Aorta (tissue), 5 donors: ENCODE data around the gene HOXA9. TPM values are rescaled to one million over a fixed set of nuclear protein-coding genes. Genes with fewer than 3 reads are reported as not detected.

Source experiments
- ATAC-seq: fragments of 200-7000 bp; cut with Tn5 transposase; one replicate; pipeline ENCODE4 v1.9.1; 2022; ENCODE audit warnings: moderate library complexity; ENCODE audit not compliant: low FRiP score
- DNase-seq, 2 donors: peaks; one replicate each; pipeline ENCODE4 v3.0.0-alpha.2; 2020
- H3K27ac ChIP-seq, 2 donors: one replicate each; pipeline ENCODE4 v1.5.1; 2013; ENCODE audit warnings: low read length in 2 of 2, mild to moderate bottlenecking in 2 of 2, moderate library complexity in 2 of 2, control low read depth in 1 of 2, inconsistent platforms in 1 of 2, low read depth in 1 of 2
- H3K27me3 ChIP-seq, 2 donors: one replicate each; pipeline ENCODE4 v1.6.1; 2013; ENCODE audit warnings: control low read depth in 1 of 2, low read length in 1 of 2, mild to moderate bottlenecking in 1 of 2, moderate library complexity in 1 of 2; ENCODE audit not compliant: insufficient read depth in 2 of 2, control insufficient read depth in 1 of 2
- H3K36me3 ChIP-seq, 2 donors: one replicate each; pipeline ENCODE4 v1.6.1; 2013; ENCODE audit warnings: control low read depth in 1 of 2, low read length in 1 of 2, mild to moderate bottlenecking in 1 of 2; ENCODE audit not compliant: insufficient read depth in 2 of 2, control insufficient read depth in 1 of 2
- H3K4me1 ChIP-seq, 2 donors: one replicate each; pipeline ENCODE4 v1.6.1; 2013; ENCODE audit warnings: low read length in 2 of 2, control low read depth in 1 of 2, mild to moderate bottlenecking in 1 of 2, moderate library complexity in 1 of 2; ENCODE audit not compliant: insufficient read depth in 2 of 2, control insufficient read depth in 1 of 2
- H3K4me3 ChIP-seq, 2 donors: one replicate each; pipeline ENCODE4 v1.5.1; 2013; ENCODE audit warnings: low read length in 2 of 2, control low read depth in 1 of 2, mild to moderate bottlenecking in 1 of 2
- H3K9me3 ChIP-seq: one replicate; pipeline ENCODE4 v1.6.1; 2013; ENCODE audit warnings: mild to moderate bottlenecking, low read length; ENCODE audit not compliant: control insufficient read depth
- WGBS, 2 donors: extraction: QIAGEN DNeasy Blood & Tissue Kit; methylation state at CpG; one replicate each; pipeline ENCODE4 v1.1.7; 2013; 5-methylcytosine and 5-hydroxymethylcytosine counted together
- intact Hi-C, 2 donors: fragments of 100-400 bp; cut with DNase I; formaldehyde crosslinking; loops; one replicate each; pipeline versions ENCODE4 v1.14.2 to v1.15.0; 2022
- polyA plus RNA-seq, 2 donors: library from polyadenylated mRNA; stranded (reverse); fragments of 200-250 nt; gene quantifications; one replicate each; pipeline ENCODE4 v1.2.3, GENCODE V29; 2013
- total RNA-seq, 2 donors: library from RNA; stranded (reverse); fragmentation: NEBNext Ultra II Directional; extraction: Animal tissue kit (Norgen Biotek cat#: 25700); gene quantifications; one replicate each; pipeline ENCODE4 v1.2.1, GENCODE V29; 2021
- donor health status: healthy with polysubstance abuse.
- donor health status: Bipolar disorder and iron deficiency.
- donor health status: DM: no; HTN: no; CAD: no.
- donor health status: DM: no; HTN: no; CAD: no.
- donor health status: DM: yes; HTN: yes; CAD: no.

The HOXA9 gene
- total and polyA plus RNA-seq, 4 donors = 1.5 to 5.8 (median 2.4) TPM

DNA sequence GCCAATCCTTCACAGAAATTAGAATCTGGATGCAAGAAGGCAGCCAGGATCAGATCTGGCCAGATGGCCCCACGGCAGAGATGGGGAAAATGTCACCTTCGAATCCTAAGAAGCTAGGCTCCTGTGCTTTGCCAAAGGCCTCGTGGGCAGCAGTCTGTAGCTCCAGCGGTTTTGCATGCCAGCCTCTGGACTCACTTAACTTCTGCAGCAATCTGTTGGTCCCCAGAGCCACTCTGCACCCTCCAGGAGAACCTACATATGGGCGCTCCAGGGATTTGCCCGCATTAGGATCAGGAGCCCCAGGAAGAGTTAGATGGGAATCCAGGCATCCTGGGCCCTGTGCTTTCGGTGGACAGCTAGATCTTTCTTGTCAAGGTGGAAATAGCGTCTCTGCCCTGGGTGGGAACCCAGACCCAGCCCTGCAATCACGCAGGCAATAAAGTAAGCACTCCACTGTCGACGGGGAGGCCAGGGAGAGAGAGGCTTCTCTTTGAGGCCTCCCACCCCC, 44.6 kb upstream of the HOXA9 start:
- no peak for ATAC-seq
- intact Hi-C loops = loop anchor here (5.0 to 10.0 kb wide), 2 partner anchors 365 to 367 kb away; no protein-coding TSS in a partner anchor

DNA sequence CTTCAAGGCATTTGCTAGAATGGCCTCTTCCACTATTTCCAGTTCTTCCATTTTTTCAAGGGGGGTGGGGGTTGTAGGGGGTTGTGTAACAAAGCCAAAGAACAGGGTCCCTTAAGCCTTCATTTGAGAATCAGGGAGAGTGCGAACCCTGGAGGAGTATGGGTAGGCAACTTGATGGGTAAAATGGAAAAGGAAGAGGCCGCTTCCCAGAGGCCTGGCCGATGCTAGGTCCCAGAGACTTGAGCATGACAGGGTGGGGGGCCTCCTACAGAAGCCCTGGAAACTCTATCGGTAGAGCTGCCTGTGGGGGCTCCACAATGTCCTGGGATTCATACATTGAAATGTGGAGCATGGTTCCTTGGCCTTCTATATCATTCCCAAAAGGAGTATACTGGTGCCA, 43.7 kb upstream of the HOXA9 start:
- H3K36me3 ChIP-seq = no peaks in the 10 kb centered on the region
- DNase-seq (no peak), ATAC-seq (no peak)
- H3K27ac ChIP-seq = no peak overlapping the region
- intact Hi-C loops = no loop called here
- no peaks in the 10 kb centered on the region for H3K9me3 ChIP-seq
- H3K4me3 ChIP-seq = no peak overlapping the region
- no peaks in the 10 kb centered on the region for H3K4me1 ChIP-seq
- no peaks in the 10 kb centered on the region for H3K27me3 ChIP-seq
- WGBS, 2 donors = 97 to 98% methylated on average over 4 of the region's 4 CpGs

More for the DNA sequence above, 44.6 kb upstream of the HOXA9 start:
- Histone ChIP-seq H3K4me1 (no peaks in the 10 kb centered on the region), H3K27ac (no peak overlapping the region), H3K4me3 (no peak overlapping the region), H3K27me3 (no peaks in the 10 kb centered on the region), H3K36me3 (no peaks in the 10 kb centered on the region), H3K9me3 (no peaks in the 10 kb centered on the region)
- no peak for DNase-seq
- 73 to 74% methylated on average over 11 of the region's 11 CpGs for WGBS, 2 donors

DNA sequence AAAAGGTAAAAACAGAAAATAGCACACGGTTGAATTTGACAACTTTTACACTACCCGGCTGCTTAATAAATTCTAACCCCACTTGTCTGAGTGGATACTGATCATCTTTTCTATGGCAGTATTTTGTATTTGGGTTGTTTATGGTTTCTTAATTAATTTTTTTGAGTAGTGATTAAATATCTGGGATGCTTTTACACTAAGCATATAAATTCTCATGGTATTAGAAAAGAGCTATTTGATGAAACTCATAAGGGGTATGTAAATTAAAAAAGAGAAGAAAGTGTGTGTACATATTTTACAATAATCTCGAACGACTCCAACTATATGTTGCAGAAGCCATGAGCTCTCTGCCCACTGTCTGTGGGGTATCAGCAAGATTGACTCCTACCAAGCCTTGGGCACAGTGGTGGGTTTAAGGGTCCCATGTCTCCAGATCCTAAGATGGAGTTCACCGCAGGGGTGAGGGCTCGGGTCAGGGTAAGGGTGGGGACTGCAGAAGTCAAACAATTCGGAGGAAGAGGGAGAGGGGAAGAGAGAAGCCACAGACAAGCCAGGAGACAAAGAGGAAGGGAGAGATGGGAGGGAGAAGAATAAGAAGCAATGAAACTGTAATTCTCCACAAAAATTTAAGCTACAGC, 42.1 kb upstream of the HOXA9 start:
- no peak for DNase-seq
- Histone ChIP-seq H3K36me3 (no peaks in the 10 kb centered on the region), H3K4me3 (no peak overlapping the region), H3K27me3 (peaks cover 0 to 2% of the 10 kb centered on the region in 2 donors), H3K9me3 (no peaks in the 10 kb centered on the region), H3K4me1 (no peaks in the 10 kb centered on the region), H3K27ac (no peak overlapping the region)
- intact Hi-C loops = no loop called here
- ATAC-seq = no peak
- 78 to 82% methylated on average over 7 of the region's 7 CpGs for WGBS, 2 donors

DNA sequence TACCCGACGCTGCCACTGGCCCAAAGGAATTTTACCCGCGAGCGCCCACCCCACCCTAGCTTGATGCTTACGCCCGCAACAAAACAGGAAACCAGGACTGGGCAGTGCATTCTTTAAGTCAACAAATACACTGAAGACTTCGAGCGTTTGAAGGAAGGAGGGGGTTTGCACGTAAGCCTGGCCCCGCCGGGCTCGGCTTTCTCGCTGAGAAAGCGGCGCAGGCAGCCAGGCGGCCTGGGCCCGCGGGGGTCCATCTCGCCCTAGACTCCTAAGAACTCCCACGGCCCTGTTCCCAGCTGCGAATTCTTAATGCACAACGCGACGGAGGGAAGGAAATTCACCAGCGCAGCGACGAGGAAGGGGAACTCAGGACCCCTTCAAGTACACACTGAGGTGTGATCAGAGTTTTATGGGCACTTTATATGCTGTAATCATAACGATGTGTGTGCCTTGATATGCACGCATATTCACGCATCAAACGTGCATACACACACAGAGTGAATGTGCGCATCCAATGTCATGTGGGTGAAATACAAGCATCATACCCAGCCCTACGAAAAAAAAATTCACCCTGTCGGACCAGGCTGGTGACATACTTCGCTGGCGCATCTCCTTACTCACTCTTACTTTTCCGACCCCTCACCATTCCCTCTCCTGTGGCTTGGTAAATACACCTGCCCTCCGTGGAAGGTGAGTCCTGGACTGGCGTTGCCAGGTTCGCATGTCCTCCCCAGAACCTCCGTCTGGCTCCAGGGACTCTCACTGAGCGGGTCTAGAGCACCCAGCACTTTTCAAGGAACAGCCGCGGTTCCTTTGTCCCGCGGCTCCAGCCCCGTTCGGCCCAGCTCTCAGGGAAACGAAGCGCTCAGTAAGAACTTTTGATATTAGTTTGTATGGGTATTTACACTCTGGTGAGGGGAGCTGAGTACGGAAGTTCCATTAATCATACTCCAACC, 40.3 kb upstream of the HOXA9 start:
- Histone ChIP-seq H3K36me3 (no peaks in the 10 kb centered on the region), H3K4me1 (no peaks in the 10 kb centered on the region), H3K9me3 (no peaks in the 10 kb centered on the region), H3K27ac (no peak overlapping the region), H3K4me3 (no peak overlapping the region), H3K27me3 (peaks cover 0 to 2% of the 10 kb centered on the region in 2 donors)
- DNase-seq = peak in 1 of 2 donors; percentile 34
- WGBS, 2 donors = 14 to 17% methylated on average over 52 of the region's 52 CpGs
- intact Hi-C loops = no loop called here
- ATAC-seq = no peak

DNA sequence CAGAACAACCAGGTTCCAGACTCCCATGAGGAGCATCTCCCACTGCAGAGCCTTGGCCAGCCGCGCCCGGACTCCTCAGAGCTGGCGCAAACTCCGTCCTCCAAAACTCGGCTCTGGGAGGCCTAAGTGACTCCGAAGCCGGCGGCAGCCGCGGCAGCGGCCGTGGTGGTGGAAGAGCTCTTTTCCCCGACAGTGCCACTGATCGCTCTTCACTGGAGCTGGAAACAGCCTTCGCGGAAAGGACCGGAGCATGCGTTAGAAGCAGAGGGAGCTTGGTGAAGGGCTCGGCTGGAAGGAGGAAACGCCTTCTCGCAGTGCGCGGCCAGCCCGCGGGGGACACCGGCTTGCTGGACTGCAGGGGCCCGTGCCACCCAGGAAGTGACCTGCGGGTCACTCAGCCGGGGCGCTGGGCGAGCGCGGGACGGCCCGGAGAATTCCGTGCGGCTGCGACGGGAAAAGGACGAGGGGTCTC, 39.5 kb upstream of the HOXA9 start:
- Histone ChIP-seq H3K4me3 (no peak overlapping the region), H3K36me3 (no peaks in the 10 kb centered on the region), H3K9me3 (no peaks in the 10 kb centered on the region), H3K27me3 (peaks cover 0 to 2% of the 10 kb centered on the region in 2 donors), H3K27ac (no peak overlapping the region), H3K4me1 (no peaks in the 10 kb centered on the region)
- intact Hi-C loops = loop anchor here in 1 of 2 donors (5.0 kb wide), 1 partner anchor 887 kb away; no protein-coding TSS in a partner anchor
- peak in 1 of 2 donors; percentile 77 for DNase-seq
- ATAC-seq = peak; percentile 8
- 6 to 10% methylated on average over 41 of the region's 41 CpGs for WGBS, 2 donors

DNA sequence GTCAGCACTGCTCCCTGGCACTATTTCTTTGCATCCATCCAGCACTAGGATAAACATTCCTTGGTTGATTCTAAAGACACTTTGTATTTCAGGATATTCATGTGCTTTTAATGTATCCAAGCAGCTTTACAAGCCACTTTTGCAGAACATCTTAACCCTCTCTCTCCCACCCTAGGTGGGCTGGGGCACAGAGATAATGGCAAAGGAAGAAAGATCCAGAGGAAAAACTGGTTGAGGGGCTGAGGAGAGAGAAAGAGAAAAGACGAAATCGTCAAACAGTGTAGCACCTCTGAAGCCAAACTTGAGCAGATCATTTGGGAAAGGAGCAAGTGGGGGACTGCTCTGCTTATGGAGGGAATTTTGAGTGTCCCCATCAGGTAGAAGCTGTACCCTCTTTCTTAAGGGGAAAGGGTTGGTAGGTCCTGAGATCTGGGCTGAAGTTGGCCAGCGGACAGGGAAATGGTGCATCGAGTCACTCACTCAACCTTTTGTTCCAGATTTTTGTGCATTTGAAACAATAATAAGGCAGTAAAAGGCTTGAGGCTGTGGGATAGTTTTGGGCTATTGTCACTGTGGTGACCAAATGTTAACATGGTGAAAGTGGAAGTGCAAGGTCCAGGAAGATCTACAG, 38.7 kb upstream of the HOXA9 start:
- Histone ChIP-seq H3K4me1 (no peaks in the 10 kb centered on the region), H3K36me3 (no peaks in the 10 kb centered on the region), H3K9me3 (no peaks in the 10 kb centered on the region), H3K27me3 (peaks cover 0 to 2% of the 10 kb centered on the region in 2 donors), H3K27ac (no peak overlapping the region), H3K4me3 (no peak overlapping the region)
- 39 to 48% methylated on average over 4 of the region's 4 CpGs for WGBS, 2 donors
- intact Hi-C loops = loop anchor here in 1 of 2 donors (5.0 kb wide), 1 partner anchor 888 kb away; no protein-coding TSS in a partner anchor
- DNase-seq (no peak), ATAC-seq (no peak)

DNA sequence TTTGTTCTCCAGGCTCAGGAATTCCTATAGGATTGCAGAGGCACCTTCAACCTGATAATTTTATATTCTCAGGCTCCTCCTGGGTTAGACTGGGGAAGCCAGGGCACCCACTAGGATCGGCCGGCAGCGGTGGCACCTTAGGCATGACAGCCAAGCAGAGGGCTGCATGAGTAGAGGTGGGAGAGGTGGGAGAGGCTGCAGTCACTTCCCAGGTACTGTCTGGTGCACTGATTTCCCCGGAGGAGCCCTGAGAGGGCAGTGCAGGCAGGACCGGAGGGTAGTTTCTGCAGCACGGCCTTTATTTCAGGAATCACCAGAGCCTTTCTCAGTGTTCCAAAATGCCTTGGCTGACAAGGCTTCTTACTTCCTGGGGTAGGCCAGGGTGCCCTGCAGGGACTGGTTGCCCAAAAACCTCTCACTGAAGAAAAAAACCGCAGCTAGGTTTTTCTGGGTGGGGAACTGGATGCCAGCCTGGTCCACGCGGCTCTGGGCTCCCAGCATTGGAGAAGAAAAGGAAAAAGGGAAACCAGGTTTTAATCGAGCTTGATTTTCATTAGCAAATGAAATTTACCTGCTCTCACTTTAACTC, 38.1 kb upstream of the HOXA9 start:
- no peaks in the 10 kb centered on the region for H3K4me1 ChIP-seq
- WGBS, 2 donors = 31 to 40% methylated on average over 10 of the region's 10 CpGs
- peaks cover 0 to 2% of the 10 kb centered on the region in 2 donors for H3K27me3 ChIP-seq
- H3K4me3 ChIP-seq = no peak overlapping the region
- H3K36me3 ChIP-seq = no peaks in the 10 kb centered on the region
- no peaks in the 10 kb centered on the region for H3K9me3 ChIP-seq
- peak in 1 of 2 donors; percentile 48 for DNase-seq
- intact Hi-C loops = loop anchor here in 1 of 2 donors (5.0 kb wide), 1 partner anchor 889 kb away; no protein-coding TSS in a partner anchor
- ATAC-seq = no peak
- no peak overlapping the region for H3K27ac ChIP-seq

DNA sequence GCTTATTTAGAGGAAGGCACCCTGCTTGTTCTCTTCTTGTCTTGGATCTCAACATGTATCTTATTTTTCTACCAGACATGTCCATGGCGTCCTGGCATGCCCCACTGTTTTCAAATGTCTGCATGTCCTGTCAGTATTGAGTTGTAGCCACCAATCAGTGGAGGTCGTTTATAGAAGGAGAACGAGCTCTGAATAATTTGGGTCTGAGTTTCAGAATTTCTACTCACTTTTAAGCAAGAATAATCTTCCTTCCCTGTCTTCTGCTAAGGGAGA, 37.5 kb upstream of the HOXA9 start:
- H3K4me3 ChIP-seq = no peak overlapping the region
- DNase-seq (no peak), ATAC-seq (no peak)
- WGBS, 2 donors = 28 to 29% methylated on average over 3 of the region's 3 CpGs
- no peak overlapping the region for H3K27ac ChIP-seq
- intact Hi-C loops = loop anchor here in 1 of 2 donors (5.0 kb wide), 1 partner anchor 890 kb away; no protein-coding TSS in a partner anchor
- no peaks in the 10 kb centered on the region for H3K36me3 ChIP-seq
- H3K4me1 ChIP-seq = no peaks in the 10 kb centered on the region
- H3K27me3 ChIP-seq = peaks cover 0 to 2% of the 10 kb centered on the region in 2 donors
- no peaks in the 10 kb centered on the region for H3K9me3 ChIP-seq
